Nephron progenitor cell (in vitro differentiated cells): ENCODE data around the gene PHKG2.

ENCODE experiments used
- DNase-seq: peaks from one replicate; pipeline ENCODE4 v3.0.0; 2021
- H3K27ac Mint-ChIP-seq: 2 replicates; pipeline ENCODE4 v1.8.0; 2021; ENCODE audit warnings: mild to moderate bottlenecking, moderate library complexity, mixed read lengths
- H3K27me3 Mint-ChIP-seq: 2 replicates; pipeline ENCODE4 v1.8.0; 2021; ENCODE audit warnings: mild to moderate bottlenecking, low read depth, mixed read lengths; ENCODE audit not compliant: poor library complexity
- H3K36me3 Mint-ChIP-seq: 2 replicates; pipeline ENCODE4 v1.8.0; 2021; ENCODE audit warnings: low read depth, mixed read lengths
- H3K4me1 Mint-ChIP-seq: 2 replicates; pipeline ENCODE4 v1.8.0; 2021; ENCODE audit warnings: mixed read lengths
- H3K4me3 Mint-ChIP-seq: 2 replicates; pipeline ENCODE4 v1.8.0; 2021; ENCODE audit warnings: mild to moderate bottlenecking, moderate library complexity, mixed read lengths
- H3K9me3 Mint-ChIP-seq: 2 replicates; pipeline ENCODE4 v1.8.0; 2021; ENCODE audit warnings: mild to moderate bottlenecking, moderate library complexity, mixed read lengths
- TF ChIP-seq, protein P1 (sequence below): fragments of 200-600 bp; sonication (generic); IDR thresholded peaks from 2 replicates; pipeline ENCODE4 v1.5.0; 2021; ENCODE audit warnings: antibody characterized with exemption

The PHKG2 gene

DNA sequence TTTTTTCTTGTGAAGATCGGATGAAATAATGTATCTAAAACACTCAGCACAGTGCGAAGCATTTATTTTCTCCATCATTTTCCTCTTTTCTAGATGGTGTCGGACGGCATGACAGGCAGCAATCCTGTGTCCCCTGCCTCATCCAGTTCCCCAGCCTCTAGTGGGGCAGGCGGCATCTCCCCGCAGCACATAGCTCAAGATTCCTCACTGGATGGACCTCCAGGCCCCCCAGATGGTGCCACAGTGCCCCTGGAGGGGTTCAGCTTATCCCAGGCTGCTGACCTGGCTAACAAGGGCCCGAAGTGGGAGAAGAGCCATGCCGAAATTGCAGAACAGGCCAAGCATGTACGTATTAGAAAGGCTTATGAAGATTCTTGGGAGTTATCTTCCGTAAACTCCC lies 44.3 kb upstream of the PHKG2 start:
- Mint-ChIP-seq H3K27me3 (no peaks in the 10 kb centered on the region), H3K9me3 (no peaks in the 10 kb centered on the region), H3K36me3 (peaks cover 57% of the 10 kb centered on the region), H3K4me1 (peaks cover 20% of the 10 kb centered on the region), H3K4me3 (no peak overlapping the region), H3K27ac (no peak overlapping the region)
- TF ChIP-seq, protein P1, sequence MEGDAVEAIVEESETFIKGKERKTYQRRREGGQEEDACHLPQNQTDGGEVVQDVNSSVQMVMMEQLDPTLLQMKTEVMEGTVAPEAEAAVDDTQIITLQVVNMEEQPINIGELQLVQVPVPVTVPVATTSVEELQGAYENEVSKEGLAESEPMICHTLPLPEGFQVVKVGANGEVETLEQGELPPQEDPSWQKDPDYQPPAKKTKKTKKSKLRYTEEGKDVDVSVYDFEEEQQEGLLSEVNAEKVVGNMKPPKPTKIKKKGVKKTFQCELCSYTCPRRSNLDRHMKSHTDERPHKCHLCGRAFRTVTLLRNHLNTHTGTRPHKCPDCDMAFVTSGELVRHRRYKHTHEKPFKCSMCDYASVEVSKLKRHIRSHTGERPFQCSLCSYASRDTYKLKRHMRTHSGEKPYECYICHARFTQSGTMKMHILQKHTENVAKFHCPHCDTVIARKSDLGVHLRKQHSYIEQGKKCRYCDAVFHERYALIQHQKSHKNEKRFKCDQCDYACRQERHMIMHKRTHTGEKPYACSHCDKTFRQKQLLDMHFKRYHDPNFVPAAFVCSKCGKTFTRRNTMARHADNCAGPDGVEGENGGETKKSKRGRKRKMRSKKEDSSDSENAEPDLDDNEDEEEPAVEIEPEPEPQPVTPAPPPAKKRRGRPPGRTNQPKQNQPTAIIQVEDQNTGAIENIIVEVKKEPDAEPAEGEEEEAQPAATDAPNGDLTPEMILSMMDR: no peak
- DNase-seq: no peak

DNA sequence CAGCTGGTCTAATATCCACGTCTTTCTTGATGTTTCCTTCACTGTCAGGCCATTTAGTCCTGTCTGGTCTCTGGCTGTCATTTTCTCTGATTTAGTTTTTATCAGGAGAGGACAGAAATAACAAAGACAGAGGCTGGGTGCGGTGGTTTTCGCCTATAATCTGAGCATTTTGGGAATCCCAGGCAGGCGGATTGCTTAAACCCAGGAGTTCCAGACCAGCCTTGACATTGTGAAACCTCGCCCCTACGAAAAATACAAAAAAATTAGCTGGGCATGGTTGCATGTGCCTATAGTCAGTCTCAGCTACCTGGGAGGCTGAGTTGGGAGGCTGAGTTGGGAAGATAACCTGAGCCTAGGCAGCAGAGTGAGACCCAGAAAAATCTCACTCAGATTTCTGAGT lies 42.2 kb upstream of the PHKG2 start:
- H3K9me3 Mint-ChIP-seq: no peaks in the 10 kb centered on the region
- peaks cover 67% of the 10 kb centered on the region for H3K36me3 Mint-ChIP-seq
- H3K27ac Mint-ChIP-seq: no peak overlapping the region
- H3K4me3 Mint-ChIP-seq: no peak overlapping the region
- DNase-seq: no peak
- H3K27me3 Mint-ChIP-seq: no peaks in the 10 kb centered on the region
- TF ChIP-seq, protein P1: no peak
- peaks cover under 1% of the 10 kb centered on the region for H3K4me1 Mint-ChIP-seq

DNA sequence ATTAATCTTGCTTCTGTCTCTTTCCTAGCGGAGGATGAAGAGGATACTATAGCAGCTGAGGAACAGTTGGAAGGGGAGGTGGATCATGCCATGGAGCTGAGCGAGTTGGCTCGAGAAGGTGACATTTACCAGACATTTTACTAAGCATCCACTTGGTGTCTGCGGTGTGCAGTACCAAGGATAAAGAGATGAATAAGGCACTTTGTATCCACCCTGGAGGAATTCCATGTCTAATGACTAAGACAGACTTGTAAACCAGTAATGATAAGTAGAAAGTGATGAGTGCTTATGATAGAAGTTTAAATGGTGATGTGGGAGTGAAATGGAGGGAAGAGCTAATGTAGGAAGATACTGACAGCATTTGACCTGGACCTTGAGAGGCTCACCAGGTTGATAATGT lies 37.3 kb upstream of the PHKG2 start:
- peaks cover 83% of the 10 kb centered on the region for H3K36me3 Mint-ChIP-seq
- H3K27me3 Mint-ChIP-seq: no peaks in the 10 kb centered on the region
- H3K4me3 Mint-ChIP-seq: no peak overlapping the region
- H3K4me1 Mint-ChIP-seq: no peaks in the 10 kb centered on the region
- TF ChIP-seq, protein P1: no peak
- no peaks in the 10 kb centered on the region for H3K9me3 Mint-ChIP-seq
- DNase-seq: no peak
- H3K27ac Mint-ChIP-seq: peak overlapping the region; percentile 37

DNA sequence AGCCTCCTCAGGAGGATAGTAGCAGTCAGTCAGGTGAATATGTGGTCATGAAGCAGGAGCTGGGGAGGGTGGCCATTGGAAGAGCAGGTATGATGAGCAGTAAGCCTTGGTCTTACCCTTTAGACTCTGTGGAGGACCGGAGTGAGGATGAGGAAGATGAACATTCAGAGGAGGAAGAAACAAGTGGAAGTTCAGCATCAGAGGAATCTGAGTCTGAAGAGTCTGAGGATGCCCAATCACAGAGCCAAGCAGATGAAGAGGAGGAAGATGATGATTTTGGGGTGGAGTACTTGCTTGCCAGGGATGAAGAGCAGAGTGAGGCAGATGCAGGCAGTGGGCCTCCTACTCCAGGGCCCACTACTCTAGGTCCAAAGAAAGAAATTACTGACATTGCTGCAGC lies 36.5 kb upstream of the PHKG2 start:
- TF ChIP-seq, protein P1: no peak
- Mint-ChIP-seq H3K9me3 (no peaks in the 10 kb centered on the region), H3K4me3 (no peak overlapping the region), H3K27me3 (no peaks in the 10 kb centered on the region), H3K4me1 (no peaks in the 10 kb centered on the region), H3K36me3 (peaks cover 86% of the 10 kb centered on the region), H3K27ac (no peak overlapping the region)
- DNase-seq: no peak

DNA sequence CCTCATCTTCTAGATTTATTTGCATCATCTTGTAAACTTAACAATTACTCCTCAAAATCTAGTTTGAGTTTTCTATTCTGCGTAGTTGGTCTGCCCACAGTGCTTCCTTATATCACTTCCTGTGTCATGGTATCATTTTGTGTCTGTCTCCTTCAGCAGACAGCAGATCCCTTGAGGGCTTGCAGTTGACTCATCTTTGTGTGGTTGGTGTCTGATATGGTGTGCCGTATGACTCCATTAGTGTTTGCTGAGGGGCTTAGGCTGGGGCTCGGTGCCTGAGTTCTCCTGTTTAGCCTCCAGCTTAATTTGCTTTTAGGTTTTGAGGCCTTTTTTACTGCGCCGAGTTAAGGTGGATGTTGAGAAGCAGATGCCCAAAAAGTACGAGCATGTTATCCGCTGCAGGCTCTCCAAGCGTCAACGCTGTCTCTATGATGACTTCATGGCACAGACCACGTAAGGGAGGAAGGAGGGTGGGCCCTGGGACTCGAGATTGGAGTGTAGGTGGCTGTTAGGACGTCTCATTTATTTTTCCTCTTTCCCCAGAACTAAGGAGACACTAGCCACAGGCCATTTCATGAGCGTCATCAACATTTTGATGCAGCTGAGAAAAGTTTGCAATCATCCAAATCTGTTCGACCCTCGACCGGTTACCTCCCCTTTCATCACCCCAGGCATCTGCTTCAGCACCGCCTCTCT lies 32.3 kb upstream of the PHKG2 start:
- H3K27ac Mint-ChIP-seq: peak overlapping the region; percentile 34
- TF ChIP-seq, protein P1: no peak
- no peaks in the 10 kb centered on the region for H3K4me1 Mint-ChIP-seq
- H3K4me3 Mint-ChIP-seq: no peak overlapping the region
- DNase-seq: no peak
- peaks cover 79% of the 10 kb centered on the region for H3K36me3 Mint-ChIP-seq
- no peaks in the 10 kb centered on the region for H3K9me3 Mint-ChIP-seq
- H3K27me3 Mint-ChIP-seq: peaks cover 2% of the 10 kb centered on the region

DNA sequence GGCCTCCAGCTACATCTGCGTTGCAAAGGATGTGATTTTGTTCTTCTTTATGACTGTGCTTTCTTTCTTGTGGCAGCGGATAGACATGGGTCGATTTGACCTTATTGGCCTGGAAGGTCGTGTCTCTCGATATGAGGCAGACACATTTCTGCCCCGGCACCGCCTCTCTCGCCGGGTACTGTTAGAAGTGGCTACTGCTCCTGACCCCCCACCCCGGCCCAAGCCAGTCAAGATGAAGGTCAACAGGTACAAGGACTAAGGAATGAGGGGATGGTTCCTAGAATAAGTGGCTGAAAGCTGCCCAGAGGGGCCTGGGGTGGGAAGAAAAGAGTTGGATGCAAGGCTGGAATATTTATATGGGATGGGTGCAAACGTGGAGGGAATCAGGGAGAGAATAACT lies 28.1 kb upstream of the PHKG2 start:
- no peak overlapping the region for H3K27ac Mint-ChIP-seq
- TF ChIP-seq, protein P1: no peak
- H3K36me3 Mint-ChIP-seq: peaks cover 86% of the 10 kb centered on the region
- H3K4me3 Mint-ChIP-seq: no peak overlapping the region
- peaks cover 9% of the 10 kb centered on the region for H3K27me3 Mint-ChIP-seq
- no peak for DNase-seq
- no peaks in the 10 kb centered on the region for H3K9me3 Mint-ChIP-seq
- H3K4me1 Mint-ChIP-seq: no peaks in the 10 kb centered on the region
